HUDEP-2 (cell line): ENCODE results near the gene TECTA.
"Not testable (repeated sequence)": the region's sequence is repeated elsewhere in the genome, so short reads cannot be mapped to it uniquely, and the experiment has no call there.

Source experiments
- DNase-seq, 76 experiments: peaks; one replicate each; lab custom pipeline; 2025; ENCODE audit not compliant: unreplicated experiment in 76 of 76; lab: John Stamatoyannopoulos, UW

The TECTA gene

DNA sequence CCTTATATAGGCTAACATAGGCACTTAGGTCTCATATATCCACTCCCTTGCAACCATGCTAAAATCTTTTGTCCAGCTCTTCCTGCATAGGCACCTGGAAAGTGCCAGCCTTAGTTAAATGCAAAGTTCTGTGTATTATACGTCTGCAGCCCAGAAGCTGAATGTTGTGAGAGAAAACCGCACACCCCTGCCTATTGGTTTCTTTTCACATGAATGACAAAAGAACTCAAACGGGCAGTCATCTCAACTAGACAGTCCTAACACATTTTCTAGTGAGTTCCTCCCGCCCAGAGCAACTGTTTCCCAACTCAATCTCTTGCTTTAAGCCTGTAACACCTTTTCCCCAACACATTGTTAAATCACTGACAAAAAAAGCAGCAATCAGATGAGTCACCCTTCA is 122.1 kb downstream of the TECTA start:
- DNase-seq: no peak

DNA sequence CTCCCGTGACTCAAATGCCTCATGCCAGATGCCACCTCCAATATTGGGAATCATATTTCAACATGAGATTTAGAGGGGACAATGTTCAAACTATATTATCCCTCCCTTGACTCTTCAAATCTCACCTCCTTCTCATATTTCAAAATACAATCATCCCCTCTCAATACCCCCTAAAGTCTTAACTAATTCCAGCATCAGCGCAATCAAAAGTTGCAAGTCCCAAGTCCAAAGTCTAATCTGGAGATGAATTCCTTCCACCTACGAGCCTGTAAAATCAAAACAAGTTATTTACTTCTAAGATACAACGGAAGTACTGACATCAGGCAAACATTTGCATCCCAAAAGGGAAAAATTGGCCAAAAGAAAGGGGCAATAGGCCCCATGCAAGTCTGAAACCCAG is 124.3 kb downstream of the TECTA start:
- DNase-seq: no peak

DNA sequence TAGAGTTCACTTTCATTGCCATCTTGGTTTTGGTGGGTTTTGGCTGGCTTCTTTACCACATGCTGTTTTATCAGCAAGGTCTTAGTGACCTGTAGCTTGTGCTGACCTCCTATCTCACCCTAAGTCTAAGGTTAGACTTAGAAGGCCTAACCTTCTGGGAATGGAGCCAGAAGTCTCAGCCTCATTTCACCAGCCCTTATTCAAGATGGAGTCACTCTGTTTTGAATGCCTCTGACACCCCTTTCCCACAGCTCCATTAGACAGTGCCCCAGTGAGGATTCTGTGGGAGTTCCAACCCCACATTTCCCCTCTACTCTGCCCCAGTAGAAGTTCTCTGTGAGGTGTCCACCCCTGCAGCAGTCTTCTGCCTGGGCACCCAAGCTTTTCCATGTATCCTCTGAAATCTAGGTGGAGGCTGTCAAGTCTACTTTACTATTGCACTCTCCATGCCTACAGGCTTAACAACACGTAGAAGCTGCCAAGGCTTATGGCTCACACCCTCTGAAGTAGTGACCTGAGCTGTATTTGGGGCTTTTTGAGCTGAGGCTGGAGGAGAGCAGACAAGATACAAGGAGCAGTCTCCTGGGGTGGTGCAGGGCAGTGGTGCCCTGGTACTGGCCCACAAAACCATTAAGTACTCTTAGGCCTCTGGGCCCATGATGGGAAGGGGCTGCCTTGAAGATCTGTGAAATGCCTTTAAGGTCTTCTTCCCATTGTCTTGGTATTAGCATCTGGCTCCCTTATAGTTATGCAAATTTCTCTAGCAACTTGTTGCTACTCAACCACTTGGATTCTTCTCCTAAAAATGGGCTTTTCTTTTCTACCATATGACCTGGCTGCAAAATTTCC is 125.6 kb downstream of the TECTA start:
- peak in 3 of 76 experiments; percentile 1 to 7 (median 5) for DNase-seq

DNA sequence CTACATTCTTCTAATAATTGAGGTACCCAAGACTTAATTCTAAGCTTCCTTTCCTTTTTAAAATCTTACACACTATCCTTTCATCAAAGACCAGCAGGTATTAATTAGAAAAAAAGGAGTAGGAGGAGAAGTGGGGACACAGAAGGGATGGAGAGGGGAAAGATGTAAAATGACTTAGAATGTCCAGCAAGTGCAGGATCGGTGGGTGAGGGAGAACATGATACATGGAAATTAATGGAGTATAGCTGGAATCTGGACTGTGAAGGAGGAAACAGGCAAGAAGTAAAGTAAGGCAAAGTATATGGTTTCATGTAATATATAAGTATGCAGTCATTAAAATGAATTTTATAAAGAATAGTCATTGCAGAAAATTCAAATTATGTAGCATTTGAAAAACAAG is 127.8 kb downstream of the TECTA start:
- no peak for DNase-seq

DNA sequence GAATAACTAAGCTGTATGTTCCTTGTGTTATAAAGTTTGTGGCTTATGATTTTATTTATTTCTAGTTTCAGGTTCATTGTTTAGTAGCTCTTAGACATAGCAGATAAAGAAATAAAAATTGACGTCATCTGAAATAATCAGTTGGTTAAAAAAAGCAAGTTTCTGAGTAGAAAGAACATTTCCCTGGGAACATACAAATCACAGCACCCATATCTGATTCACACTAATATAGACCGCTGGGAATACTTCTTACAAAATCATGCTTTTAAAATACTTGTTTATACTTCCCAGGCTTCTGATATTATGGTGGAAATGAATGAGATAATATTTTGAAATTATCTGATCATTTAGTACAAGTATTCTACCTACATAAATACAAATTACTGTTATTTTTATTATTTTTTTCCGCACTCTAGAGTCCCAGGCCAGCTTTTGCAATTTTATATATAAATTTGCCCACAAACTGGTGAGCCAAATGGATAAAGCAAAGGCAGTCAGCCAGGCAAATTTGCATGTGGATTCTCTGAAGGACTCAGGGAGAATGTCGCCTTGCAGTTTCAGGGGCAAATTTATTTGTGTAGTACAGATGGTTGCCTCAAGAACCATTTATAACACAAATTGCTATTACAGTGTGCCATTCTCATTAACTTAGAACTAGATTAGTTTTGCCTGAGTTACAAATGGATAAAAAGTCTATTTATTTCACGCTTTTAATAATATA is 128.6 kb downstream of the TECTA start:
- DNase-seq: no peak

DNA sequence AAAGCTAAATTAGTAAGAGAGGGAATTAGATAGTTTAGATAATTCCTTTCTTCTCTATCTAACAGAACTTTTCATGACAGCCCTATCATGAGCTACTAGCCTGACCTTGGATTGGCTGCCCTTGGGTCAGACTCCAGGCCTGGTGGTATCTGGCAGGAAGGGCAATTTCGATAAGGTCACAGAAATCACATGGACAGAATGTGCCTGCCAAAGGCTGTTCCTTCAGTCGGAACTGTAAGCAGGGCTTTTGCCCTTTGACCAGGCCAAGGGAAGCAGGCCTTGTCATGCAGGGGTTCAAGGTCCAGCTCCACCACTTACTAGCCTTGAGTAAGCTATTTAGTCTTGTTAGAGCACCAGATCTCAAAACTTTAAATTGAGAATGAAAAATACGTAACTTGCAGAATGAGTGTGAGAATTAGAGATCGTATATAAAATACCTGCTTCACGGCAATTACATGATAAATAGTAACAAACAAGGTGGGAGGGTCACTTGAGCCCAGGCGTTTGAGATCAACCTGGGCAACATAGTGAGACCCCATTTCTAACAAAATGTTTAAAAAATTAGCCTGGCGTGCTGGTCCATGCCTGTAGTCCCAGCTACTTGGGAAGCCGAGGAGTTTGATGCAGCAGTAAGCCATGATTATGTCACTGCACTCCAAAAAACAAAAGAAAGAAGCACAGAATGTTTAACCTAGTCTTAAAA is 130.7 kb downstream of the TECTA start:
- peak in 20 of 76 experiments; percentile 1 to 56 (median 16) for DNase-seq

DNA sequence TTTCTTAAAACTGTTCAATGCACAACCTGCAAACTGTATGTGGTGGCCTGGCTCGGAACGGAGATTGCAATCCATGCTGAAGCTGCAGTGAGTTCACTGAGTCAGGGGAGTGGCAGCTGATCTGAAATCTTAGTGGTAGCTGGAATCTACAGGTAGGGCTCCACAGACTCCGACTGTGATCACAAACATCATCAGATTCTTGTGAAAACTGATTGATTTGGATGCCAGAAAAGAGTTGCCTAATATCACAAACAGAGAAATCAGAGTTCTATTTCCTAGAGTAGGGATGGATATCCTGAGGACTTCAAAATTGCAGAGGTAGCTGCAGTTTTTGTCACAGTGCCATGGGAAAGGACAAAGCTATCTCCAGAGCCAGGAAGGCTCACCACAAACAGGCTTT is 134.0 kb downstream of the TECTA start:
- no peak for DNase-seq

DNA sequence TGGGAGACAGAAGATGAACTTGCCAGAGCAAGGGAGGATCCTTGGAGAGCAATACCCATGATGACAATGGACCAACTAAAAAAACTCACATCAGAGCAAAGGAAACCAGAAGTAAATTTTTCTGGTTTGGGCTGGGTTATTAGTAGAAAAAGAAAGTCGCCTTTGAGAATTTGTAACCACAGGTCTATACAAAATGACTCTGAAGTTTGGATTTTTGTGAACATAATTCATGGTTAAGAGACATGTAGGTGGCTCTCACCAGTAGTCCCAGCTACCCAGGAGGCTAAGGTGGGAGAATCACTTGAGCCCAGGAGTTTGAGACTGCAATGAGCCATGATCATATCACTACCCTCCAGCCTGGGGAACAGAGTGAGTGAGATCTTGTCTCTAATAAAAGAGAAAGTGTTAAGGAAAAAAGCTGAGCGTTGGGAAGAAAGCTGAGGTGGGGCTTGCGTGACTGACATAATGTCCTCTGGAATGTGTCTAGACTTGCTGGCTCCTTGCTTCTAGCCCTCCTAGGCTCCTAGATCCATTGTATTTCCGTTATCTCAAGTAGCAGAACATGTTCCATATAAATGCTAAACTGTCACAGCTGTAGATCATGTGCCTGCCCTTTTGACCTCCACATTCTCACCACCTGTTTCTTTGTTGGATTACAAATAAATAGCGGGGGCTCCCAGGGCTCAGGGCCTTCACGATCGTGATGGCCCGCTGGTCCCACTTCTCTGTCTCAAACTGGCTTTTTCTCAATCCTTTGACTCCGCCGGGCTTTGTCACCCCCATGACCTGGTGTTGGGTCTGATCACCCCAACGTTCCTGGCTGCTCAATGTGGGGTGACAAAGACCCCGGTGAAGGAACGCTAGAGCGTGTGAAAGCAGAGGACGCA is 135.3 kb downstream of the TECTA start:
- DNase-seq: no peak

DNA sequence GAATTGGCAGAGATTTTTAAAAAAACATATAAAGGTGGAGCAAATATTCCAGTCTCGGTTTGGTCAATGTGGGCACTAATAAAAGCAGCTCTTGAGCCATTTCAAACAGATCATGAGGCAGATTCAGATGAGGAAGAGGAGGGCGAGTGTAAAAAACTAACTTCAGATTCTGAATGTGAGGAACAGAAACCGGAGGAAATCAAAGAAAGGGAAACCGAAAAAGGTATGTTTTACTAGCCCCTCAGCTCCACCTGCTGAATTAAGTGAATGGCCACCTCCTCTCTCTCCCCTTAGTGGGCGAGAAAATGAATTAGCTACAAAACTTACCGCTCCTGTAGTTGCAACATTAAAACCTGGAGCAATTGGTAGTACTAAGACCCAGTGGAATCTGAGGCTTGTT is 136.2 kb downstream of the TECTA start:
- not testable (repeated sequence) for DNase-seq

DNA sequence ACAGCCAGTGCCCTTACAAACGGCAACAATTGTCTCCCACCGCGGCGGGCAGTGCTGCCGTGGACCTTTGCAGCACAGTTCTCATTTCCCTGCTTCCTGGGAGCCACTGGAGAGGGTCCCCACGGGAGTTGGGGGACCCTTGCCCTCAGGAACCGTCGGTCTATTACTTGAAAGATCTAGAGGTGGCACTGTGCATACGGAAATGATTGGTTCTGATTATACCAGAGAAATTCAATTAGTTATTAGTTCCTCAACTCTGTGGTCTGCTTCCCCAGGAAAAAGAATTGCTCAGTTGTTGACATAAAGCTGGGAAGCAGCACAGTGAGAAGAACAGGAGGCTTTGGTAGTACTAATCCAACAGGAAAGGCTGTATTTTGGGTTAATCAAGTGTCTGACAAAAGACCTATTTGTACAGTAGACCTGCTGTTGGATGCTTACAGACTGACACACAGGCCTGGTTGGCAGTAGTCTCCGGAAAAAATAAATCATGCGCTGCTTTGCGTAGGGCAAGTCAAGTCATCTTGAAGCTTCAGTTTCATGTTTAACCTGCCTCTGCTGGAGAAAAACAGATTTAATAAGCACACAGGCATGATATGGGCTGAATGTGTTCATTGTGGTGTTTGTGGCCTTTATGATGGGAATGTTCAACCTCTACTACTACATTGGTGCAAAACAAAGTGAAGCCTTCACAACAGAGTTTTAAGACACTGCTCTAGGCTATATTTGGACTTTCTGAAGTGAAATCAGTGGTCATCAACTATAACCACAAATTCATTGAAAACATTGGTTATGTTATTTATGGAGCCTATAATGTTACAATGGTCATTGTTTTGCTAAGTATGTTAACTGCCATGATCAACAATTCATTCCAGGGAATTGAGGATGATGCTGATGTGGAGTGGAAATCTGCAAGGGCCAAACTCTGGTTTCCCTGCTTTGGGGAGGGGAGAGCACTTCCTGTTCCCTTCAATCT is 136.9 kb downstream of the TECTA start:
- no peak for DNase-seq

DNA sequence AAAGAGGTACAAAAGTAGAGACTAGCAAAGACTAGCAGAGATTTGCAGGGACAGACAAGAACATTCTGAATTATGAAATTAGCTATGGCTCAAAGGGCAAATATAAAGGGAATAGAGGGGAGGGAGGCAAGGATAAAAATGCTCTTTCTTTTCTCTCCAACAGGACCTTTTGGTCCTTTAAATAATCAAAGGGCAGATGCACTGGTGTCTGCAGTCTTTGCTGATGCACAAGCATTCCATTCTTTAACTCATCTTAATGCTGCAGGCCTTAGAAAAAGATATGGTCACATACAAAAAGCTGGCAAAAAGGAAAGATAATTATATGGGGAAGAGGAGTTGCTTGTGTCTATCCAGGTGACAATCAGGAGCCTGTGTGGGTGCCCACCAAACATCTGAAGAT is 137.9 kb downstream of the TECTA start:
- no peak for DNase-seq

DNA sequence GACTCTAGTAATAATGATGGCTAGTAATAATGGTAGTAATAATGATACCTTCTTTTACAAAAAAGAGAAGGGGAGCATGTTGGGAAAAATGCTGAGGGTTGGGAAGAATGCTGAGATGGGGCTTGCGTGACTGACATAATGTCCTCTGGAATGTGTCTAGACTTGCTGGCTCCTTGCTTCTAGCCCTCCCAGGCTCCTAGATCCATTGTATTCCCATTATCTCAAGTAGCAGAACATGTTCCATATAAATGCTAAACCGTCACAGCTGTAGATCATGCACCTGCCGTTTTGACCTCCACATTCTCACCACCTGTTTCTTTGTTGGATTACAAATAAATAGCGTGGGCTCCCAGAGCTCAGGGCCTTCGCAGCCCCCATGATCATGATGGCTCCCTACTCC is 139.0 kb downstream of the TECTA start:
- not testable (repeated sequence) for DNase-seq

DNA sequence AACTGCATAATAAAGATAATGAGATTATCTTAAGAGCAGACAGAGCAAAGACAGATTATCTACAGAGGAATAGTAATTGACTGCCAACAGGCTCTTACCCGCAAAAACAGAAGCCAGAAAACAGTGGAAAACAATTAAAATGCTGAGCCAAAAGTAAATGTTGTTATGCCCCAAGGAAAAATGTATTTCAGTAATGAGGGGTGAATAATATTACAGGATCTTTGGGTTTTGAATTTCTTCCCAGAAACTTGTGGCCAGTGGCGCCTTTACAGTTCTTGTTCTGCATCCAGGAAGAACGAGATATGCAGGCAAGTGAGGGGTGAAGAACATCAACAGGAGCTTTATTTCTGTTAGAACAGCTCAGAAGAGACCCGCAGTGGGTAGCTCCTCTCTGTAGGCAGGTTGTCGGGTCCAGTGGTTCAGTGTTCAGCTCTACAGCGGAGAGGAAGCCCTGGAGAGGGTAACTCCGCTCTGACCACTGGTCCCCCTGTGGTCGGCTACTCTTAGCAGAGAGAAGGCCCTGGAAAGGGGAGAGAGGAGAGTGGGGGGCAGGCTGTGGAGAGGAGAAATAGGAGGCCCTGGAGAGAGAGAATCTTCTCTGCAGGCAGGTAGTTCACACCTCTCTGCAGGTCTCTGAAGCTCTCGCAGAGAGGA is 139.7 kb downstream of the TECTA start:
- no peak for DNase-seq
